Activated CD8-positive, alpha-beta memory T cell treated with anti-CD3 and anti-CD28 coated beads, Interleukin-2, amount 50 U/mL, for 4 hours (primary cell): ENCODE data around the gene CTNNA3.
"Not testable (repeated sequence)": the region's sequence is repeated elsewhere in the genome, so short reads cannot be mapped to it uniquely, and the experiment has no call there.

ENCODE experiments used
- DNase-seq: peaks from one replicate; pipeline ENCODE4 v3.0.0-alpha.2; 2020

The CTNNA3 gene

DNA sequence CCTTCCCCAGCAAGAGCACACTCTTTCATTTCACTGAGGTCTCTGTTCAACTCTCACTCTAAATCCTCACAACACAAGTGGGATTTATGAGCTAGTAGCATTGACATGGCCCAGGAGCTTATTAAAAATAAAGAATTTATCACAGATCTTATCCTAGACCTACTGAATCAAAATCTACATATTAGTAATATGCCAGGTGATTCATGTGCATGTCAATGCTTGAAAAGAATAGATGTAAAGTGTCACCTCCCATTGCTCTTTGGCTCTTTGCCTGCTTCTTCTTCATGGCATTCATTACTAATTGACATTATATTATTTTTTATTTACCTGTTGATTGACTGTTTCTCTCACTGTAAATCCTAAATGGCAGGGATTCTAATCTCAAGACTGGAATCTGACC, 1229.4 kb downstream of the CTNNA3 start:
- no peak for DNase-seq

DNA sequence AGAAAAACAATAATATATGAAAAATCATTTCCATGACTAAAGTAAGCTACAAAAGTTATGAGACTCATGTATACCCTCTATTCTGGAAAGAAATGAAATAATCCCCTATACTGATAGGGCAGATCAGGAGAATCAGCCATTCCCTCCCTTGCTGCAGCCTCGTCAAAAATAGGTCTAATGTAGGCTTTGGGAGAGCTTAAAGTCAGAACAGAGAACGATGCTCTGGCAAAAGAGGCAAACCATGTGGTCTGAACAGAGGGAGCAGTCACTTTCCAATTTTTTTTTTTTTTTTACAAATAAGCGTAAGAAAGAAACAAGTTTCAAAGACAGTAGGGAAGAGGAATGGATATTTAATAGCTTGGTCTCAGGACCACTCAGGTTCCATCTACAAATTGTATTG, 1232.4 kb downstream of the CTNNA3 start:
- no peak for DNase-seq

DNA sequence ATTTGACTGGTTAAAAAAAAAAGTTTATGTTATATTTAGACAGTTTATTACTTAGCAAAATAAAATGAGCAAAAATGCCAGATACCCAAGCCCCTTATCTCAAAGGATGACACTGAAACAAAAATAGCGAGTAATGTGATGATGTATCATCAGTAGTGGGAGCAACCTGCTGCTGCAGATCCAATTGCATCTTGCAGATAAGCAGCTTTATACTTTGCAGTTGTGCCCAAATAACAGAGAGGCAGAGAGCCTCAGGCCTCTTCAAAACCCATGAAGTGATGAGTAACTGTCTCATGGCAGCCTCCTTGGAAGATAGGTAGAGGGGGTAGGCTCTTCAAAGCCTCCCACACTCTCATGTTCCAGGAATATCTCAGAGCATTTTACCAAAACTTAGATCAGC, 1238.4 kb downstream of the CTNNA3 start:
- no peak for DNase-seq

GRCh38 chr10:66455304-66455703, 1240.7 kb downstream of the CTNNA3 start:
- DNase-seq = no peak

- DNase-seq = no peak
These were observed 1255.4 kb downstream of the CTNNA3 start for GRCh38 chr10:66440568-66440967.

DNA sequence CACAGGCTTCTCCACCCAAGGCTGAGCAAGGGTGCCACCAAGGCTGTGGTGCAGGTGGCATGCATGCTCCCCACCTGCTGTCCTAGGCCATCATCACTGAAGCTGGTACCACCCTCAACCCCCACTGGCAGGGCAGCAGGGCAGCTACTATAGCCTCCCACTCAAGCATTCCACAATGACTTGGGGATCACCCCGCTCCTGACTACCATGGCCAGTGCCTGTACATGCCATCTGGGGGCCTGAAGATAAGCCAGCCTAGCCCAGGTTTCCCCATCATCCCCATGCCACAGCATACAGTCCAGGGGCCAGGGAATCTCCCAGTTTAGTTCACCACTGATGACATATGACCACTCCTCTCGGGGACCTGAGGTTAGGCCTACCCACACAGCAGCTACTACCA, 1281.1 kb downstream of the CTNNA3 start:
- DNase-seq = no peak

- no peak for DNase-seq
These were observed 1290.4 kb downstream of the CTNNA3 start for GRCh38 chr10:66405566-66405965.

DNA sequence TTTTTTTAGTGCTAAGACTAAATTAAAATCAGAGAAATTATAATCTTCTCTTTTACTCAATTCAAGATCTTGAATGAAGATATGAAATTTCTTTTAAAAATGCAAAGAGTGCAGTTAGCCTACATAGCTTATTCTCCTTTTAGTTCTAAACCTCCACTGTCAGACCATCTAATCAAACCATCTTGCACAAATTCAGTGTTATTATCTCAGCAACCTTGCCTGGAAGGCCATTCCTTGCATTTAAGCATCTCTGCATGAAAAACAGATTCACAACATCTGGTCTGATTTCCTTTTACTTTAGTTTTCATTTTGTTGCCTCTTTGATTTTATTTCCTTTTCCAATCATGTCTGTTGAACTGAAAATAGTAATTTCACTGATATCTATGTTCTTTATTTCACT, 1297.3 kb downstream of the CTNNA3 start:
- no peak for DNase-seq

- DNase-seq = no peak
These were observed 1301.5 kb downstream of the CTNNA3 start for GRCh38 chr10:66394342-66395063.

GRCh38 chr10:66390926-66391325, 1305.1 kb downstream of the CTNNA3 start:
- DNase-seq = no peak

DNA sequence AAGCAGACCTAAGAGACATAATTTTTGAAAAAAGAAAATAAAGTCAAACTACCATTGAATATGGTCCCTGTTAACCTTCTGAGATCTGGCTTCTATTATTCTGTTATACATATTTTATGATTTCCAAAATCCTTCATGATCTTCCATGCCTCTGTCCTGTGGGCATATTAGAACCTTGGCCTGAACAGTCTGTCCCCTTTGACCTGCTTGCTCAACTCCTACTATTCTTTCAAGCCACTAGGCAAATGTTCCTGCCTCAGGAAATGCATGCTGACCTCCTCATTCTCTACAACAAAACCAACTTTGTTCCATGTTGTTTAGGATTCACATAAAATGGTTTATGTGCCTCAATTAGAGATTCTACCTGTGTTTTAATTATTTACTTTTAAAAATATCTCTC, 1315.0 kb downstream of the CTNNA3 start:
- DNase-seq = no peak

- no peak for DNase-seq
These were observed 1317.7 kb downstream of the CTNNA3 start for GRCh38 chr10:66378117-66378876.

- no peak for DNase-seq
These were observed 1327.8 kb downstream of the CTNNA3 start for GRCh38 chr10:66368146-66368545.

DNA sequence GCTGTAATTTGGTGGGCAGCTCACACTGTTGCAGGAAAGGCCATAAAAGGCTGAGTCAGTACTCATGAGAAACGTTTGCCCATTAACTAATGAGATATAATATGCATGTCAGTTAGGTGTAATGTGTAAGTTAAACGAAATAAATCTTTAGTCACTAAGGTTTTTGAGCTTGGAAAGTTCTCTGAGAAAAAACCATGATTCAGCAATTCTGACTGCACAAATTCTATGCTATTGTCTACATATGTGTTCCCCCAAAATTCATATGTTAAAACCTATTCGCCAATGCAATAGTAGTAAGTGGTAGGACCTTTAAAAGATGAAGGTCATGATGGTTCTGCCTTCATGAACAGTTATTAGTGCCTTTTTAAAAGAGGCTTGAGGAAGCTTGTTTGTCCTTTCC, 1329.8 kb downstream of the CTNNA3 start:
- DNase-seq = no peak

- no peak for DNase-seq
These were observed 1330.3 kb downstream of the CTNNA3 start for GRCh38 chr10:66365686-66366085.

- DNase-seq = no peak
These were observed 1333.5 kb downstream of the CTNNA3 start for GRCh38 chr10:66362522-66362921.

DNA sequence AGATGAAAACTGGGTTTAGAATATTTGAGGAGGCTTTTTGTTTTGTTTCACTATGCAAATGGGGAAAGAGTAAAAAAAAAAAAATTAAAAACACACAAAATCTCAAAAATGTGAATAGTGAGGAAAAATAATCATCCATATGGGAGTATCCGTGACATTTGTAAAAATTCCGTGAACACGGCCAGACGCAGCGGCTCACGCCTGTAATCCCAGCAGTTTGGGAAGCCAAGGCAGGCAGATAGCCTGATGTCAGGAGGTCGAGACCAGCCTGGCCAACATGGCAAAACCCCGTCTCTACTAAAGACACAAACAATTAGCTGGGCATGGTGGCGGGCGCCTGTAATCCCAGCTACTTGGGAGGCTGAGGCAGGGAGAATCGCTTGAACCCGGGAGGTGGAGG, 1342.2 kb downstream of the CTNNA3 start:
- not testable (repeated sequence) for DNase-seq

DNA sequence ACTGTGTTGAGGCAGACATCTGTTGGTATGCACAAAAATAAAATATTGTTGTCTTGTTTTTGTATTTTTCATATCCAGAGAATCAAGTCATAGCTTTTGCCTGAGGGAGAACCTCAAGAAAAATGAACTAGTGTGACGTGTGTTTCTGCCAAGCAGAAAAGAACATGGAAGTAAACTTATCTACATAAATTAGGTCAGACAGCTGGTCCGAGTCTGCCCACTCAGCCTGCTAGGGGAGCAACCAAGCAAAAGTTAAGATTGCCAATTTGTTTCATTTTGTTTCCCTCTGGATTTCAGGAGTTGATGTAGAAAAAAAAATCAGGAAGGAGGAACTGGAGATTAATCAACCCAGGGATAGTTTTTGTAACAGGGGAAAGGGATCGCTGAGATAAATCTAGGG, 1342.6 kb downstream of the CTNNA3 start:
- DNase-seq = no peak

DNA sequence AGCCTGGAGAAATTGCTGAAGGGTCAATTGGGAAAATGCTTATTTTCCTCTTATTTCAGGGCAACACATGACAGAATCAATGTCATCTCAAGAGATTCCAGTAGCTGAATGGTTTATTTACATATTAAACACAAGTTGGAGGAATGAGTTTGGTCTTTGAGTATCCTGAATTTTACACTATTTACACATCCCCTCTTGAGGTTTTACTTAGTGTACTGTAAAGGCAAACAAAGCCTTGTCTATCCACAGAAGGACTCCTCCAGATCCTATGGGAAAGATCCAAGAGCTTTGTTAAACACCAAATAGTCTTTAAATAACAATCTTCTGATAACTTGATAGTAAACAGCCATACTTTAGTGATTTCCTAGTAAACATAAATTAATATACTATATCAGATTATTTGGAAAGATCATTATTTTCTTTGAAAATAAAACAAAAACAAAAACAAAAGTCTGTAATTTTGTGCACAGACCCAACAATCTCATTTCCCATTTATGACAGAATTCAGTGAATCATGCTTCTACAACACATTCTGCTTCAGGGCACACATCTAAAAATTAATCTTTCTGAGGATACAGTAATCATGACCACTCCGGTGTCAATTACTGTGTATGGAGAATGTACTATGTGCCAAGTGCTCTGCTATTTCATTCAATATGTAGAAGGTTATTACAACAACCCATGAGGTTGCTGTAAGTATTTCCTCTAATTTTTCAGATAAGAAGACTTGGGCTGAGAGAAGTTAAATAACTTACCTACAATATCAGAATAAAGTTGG, 1345.2 kb downstream of the CTNNA3 start:
- DNase-seq = no peak

- no peak for DNase-seq
These were observed 1346.3 kb downstream of the CTNNA3 start for GRCh38 chr10:66349726-66350125.

DNA sequence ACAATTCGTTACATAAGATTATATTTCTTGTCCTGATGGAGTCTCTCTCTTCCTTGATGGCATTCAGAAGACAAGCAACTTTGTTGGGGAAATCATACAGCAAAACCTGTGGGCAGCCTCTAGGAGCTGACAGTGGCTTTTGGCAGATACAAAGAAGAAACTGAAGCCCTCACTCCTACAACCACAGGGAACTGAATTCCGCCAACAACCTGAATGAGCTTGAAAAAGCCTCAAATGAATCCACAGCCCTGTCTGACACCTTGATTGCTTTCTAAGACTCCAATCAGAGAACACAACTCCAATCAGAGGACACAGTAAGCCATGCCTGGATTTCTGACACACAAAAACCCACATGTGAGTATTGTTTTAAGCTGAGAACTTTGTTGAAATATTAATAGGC, 1346.9 kb downstream of the CTNNA3 start:
- DNase-seq = no peak

DNA sequence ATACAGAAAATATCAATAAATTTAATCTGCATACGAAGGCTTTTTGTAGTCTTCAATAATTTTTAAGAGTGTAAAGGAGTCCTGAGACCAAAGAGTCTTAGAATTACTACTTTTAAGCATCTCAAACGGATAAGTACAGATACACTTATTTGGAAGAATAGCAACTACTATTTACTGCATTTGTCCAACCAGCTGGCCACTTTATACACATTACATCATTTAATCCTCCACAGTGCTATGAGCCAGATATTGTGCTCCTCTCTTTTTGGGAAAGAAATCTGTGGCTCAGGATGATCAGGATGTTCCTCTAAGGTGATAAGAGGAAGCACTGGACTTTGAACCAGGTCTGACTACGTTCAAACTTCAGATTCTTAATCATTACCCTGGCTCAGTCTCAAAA, 1358.8 kb downstream of the CTNNA3 start:
- DNase-seq = no peak

DNA sequence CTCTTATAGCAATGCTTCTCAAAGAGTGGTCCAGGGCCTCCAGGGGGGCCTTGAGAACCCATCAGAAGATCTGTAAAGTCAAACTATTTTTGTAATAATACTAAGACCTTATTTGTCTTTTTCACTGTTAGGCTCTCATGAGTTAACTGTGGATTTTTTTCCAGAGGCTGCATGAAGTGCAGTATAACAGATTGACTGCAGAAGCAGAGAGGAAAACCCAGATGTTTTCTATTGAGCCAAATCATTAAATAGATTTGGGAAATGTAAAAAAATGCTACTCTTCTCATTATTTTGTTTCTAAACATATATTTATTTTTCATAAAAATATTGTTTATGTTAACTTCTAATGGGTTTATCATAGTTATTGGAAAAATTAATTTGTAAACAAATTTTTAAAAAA, 1359.2 kb downstream of the CTNNA3 start:
- no peak for DNase-seq

DNA sequence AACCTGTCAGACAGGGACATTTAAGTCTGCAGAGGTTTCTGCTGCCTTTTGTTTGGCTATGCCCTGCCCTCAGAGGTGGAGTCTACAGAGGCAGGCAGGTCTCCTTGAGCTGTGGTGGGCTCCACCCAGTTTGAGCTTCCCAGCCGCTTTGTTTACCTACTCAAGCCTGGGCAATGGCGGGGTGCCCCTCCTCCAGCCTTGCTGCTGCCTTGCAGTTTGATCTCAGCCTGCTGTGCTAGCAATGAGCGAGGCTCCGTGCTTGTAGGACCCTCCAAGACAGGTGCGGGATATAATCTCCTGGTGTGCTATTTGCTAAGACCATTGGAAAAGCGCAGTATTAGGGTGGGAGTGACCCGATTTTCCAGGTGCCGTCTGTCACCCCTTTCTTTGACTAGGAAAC, 1360.2 kb downstream of the CTNNA3 start:
- not testable (repeated sequence) for DNase-seq
